Measurements from ENCODE around the gene EYS.

DNA sequence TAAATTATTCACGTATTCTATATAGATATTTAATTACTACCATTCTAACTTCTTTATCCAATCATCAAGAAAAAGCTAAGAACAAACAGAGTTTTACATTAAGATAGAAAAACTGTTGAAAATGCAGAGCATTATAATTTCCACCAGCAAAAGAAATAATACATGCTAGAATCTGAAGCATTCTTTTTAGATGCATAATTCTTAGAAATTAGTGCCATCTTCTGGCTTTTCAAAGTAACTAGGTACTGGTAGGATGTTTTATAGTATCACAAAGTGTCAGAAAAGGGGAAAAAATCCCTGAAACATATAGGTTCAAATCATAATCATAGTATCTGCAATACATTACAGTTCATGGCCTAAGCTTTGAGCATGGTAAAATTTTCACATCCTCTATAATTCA is 1892.6 kb downstream of the EYS start:
- TF ChIP-seq FOS (IDR thresholded peaks at IDR 0.05; ENCODE audit: extremely low read depth, insufficient read length) (no peak), NFXL1 (CRISPR knock-in tag; IDR thresholded peaks at IDR 0.05) (no peak), RHOXF2B (CRISPR knock-in tag; conservative IDR thresholded peaks at IDR 0.05) (no peak), NCOA1 (IDR thresholded peaks at IDR 0.05; ENCODE audit: low read depth) (no peak), XRCC4 (IDR thresholded peaks at IDR 0.05; ENCODE audit: extremely low read depth, insufficient read depth, insufficient read length) (no peak), ZNF764 (CRISPR knock-in tag; IDR thresholded peaks at IDR 0.05; ENCODE audit: low read depth) (no peak)
- TF ChIP-seq, protein P1, sequence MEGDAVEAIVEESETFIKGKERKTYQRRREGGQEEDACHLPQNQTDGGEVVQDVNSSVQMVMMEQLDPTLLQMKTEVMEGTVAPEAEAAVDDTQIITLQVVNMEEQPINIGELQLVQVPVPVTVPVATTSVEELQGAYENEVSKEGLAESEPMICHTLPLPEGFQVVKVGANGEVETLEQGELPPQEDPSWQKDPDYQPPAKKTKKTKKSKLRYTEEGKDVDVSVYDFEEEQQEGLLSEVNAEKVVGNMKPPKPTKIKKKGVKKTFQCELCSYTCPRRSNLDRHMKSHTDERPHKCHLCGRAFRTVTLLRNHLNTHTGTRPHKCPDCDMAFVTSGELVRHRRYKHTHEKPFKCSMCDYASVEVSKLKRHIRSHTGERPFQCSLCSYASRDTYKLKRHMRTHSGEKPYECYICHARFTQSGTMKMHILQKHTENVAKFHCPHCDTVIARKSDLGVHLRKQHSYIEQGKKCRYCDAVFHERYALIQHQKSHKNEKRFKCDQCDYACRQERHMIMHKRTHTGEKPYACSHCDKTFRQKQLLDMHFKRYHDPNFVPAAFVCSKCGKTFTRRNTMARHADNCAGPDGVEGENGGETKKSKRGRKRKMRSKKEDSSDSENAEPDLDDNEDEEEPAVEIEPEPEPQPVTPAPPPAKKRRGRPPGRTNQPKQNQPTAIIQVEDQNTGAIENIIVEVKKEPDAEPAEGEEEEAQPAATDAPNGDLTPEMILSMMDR (IDR thresholded peaks at IDR 0.05 in 2 of 3, conservative IDR thresholded peaks at IDR 0.05 in 1 of 3; ENCODE audit: insufficient read depth in 2 of 3, low read depth in 1 of 3, low read length in 3 of 3) = no peak
